ENCODE measurements around the gene CMKLR1.

GRCh38 chr12:108340037-108340436 is 926 bp upstream of the CMKLR1 start:
- TF ChIP-seq GATA3 (IDR thresholded peaks at IDR 0.05; ENCODE audit: low read depth, low read length) = no peak
- no peak for TF ChIP-seq GATA2 (IDR thresholded peaks at IDR 0.05; ENCODE audit: low read depth, low read length)
